HG02840 (cell line): ENCODE data around the gene MSANTD1.

Experiments used
- ATAC-seq: cut with Tn5 transposase; IDR thresholded peaks from one replicate; pipeline ENCODE4 v1.9.1; 2021; ENCODE audit warnings: mild to moderate bottlenecking, moderate library complexity, moderate number of reproducible peaks; ENCODE audit not compliant: unreplicated experiment, low FRiP score

The MSANTD1 gene

GRCh38 chr4:3261411-3262207 lies 12.7 kb downstream of the MSANTD1 start:
- no peak for ATAC-seq

DNA sequence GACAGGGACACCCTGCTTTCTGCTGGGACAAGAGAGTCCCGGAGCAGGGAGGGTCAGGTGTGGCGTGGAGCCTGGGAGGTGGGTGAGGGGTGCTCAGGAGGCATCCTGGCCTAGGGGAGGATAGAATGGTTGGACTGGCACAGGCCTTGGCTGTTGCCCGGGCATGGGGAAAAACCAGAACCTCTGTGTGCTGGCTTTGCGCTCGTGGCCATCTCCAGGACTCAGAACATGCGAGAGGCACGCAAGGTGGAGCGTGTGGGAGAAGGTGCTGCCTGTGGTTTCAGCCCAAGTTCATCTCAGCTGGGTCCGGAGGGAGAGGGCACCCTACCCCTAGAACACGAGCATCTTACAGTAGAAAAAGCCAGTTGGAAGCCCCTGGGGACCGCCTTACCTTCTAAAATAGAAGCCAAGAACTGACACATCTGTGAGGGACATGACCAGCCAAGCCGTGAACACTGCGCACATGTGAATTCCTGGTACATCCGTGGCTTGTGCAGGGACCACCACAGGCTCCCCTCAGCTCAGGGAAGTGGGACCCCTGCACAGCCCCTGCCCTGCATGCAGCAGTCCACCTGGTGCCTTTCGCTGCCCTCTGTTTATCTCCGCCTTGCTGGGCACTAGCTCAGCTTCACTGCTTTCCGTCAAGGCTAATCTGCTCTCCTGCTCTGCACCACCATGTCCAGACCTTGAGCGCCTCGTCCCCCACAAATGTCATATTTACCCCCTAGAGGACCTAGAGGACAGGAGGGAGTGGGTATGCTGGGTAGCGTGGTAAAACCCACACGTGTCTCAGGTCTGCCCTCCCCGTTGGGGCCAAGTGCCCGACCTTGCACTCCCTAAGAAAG lies 13.5 kb downstream of the MSANTD1 start:
- ATAC-seq = no peak

DNA sequence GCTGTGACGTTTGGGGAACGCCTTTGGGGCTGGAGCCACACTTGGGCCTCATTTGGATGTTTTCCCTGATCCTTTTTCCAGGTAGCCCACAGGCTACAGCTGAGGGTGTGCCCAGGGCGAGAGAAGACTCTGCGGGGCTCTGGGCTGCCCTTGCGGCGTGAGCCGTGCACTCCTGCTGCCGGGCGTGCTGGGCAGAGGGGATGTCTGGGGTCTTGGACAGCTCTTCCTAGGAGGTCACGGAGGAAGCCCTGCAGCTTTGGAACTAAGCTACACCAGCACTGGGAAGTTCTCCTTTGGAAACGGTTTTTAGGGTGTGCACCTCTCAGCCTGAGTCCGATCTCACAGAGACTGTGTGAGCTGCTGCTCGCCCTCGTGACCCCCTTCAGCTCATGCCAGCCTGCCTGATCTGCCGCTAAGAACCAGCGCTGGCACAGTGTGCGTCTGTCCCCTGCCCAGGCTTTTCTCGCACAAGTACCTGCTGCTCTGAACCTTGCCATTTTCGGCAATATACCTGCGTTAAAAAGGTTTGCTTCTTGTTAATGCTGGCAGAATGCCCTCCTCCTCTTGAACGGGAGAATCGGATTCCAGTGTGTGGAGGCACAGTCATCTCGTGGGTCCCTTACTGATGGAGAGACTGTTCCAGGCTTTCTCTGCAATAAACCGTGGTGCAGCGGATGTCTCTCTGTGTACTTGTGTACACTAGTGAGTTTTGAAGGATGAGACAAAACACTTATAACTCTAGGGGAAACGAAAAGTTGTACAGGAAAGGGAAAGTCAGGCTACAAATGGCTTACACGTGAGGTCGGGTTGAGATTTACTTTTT lies 14.3 kb downstream of the MSANTD1 start:
- ATAC-seq = no peak

DNA sequence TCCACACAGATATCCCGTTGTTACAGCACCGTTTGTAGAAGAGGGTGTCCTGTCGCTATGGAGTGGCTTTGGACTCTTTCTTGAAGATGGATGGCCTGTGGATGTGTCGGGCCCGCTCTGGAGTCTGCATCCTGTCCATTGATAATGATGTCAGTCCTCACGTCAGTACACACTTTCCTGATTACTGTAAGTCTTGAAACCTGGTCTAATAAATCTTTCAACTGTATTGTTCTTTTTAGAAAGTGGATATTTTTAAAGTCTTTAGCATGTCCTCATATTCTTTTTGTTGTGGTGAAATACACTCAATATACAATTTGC lies 14.9 kb downstream of the MSANTD1 start:
- ATAC-seq = no peak

DNA sequence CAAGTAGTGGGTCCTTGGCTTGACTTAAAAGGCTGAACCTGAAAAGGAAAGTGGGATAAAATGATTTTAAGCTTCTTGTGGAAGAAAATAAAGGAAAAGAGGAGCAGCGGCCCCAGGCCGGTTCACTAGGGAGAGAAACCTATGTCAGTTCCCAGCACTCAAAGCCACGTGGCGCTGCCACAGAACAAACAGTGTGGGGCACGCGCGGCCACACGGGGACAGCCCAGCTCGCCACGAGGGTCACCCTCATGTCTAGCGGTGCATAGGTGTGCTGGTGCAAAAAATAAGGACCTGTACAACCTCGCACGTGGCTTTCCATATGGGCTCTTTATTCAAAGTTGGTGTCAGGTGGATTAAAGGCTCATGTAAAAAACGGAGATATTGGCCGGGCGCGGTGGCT lies 17.1 kb downstream of the MSANTD1 start:
- ATAC-seq = no peak

GRCh38 chr4:3267576-3268394 lies 18.8 kb downstream of the MSANTD1 start:
- ATAC-seq = no peak

DNA sequence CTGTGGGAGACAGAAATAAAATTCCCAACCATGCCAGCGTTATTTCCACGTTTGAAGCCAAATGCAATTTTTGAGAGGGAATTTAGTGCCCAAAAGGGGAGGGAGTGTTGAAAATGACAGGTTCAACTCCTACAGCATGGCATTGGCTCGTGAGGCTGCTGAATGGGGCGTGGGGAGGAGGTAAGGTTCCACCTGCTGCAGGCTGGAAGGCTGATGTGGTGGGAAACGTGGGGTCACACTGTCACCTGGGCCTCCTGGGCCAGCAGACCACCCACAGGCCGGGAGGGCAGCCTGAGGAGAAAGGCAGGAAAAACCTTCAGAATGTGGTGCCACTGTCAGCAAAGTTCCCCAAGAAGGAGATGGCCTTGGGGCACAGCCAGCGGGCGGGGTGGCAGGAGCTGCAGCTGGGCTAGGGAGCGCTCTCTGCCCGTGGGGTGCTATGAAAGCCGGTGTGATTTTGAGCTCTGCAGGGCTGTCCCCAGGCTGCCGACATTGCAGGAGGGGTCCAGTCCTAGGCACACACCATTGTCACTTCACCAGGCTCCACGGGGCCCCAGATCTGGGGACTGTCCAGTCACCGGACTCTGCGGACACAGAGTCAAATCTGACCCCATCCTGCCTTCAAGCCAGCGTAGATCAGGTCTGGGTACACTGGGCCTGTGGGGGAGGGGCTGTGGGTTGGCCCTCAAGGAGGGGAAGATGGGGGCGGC lies 19.6 kb downstream of the MSANTD1 start:
- no peak for ATAC-seq

GRCh38 chr4:3269105-3269927 lies 20.4 kb downstream of the MSANTD1 start:
- ATAC-seq = no peak

DNA sequence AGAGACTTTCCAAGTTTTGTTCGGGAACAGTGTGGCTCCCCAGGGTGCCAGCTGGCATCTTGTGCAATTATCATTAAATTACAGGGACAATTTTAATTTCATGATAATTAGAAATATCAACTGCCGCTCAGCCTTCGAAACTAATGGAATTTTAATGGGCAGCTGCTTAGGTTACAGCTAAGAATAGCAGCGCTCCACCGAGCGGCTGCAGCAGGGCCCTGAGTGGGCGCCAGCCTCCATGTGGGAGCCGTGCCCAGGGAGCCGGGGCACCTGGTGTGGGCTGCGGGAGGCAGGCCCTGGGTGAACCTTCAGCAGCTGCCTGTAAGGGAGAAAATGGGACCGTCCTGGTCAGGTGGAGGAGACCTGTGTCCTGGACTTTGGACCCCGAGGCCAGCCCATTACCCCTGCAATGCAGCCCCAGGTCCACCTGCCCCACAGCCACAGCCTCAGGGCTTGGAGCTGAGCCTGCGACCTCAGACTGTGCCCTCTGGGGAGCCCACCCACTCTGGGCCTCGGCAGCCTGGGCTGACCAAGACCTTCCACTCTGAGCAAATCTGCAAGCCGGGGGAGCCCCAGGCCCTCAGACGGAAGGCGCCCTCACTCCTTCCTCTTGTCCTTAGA lies 21.1 kb downstream of the MSANTD1 start:
- ATAC-seq = no peak

- ATAC-seq = no peak
Measured at GRCh38 chr4:3271131-3271530, 22.2 kb downstream of the MSANTD1 start.

GRCh38 chr4:3276986-3277385 lies 28.0 kb downstream of the MSANTD1 start:
- no peak for ATAC-seq

GRCh38 chr4:3280466-3280865 lies 31.5 kb downstream of the MSANTD1 start:
- ATAC-seq = no peak

GRCh38 chr4:3283483-3283882 lies 34.5 kb downstream of the MSANTD1 start:
- no peak for ATAC-seq

GRCh38 chr4:3283916-3284315 lies 35.0 kb downstream of the MSANTD1 start:
- ATAC-seq = no peak

GRCh38 chr4:3284734-3285557 lies 36.0 kb downstream of the MSANTD1 start:
- ATAC-seq = no peak

GRCh38 chr4:3285558-3286334 lies 36.8 kb downstream of the MSANTD1 start:
- no peak for ATAC-seq
